K562 (cell line): ENCODE results near the gene OPTN. TPM values are rescaled to one million over a fixed set of nuclear protein-coding genes. Genes with fewer than 3 reads are reported as not detected.

ENCODE experiments used
- CBFA2T3 ChIP-seq: fragments of 450-650 bp; IDR thresholded peaks from 2 replicates; pipeline ENCODE4 v1.6.1; 2017
- CREM ChIP-seq: IDR thresholded peaks from 2 replicates; pipeline ENCODE4 v1.6.1; 2014; ENCODE audit warnings: antibody characterized with exemption, low read depth
- E2F3 ChIP-seq: fragments of 250-450 bp; sonication (Bioruptor Pico); IDR thresholded peaks from 2 replicates; pipeline ENCODE4 v1.4.0; 2020; ENCODE audit warnings: mild to moderate bottlenecking
- EGR1 ChIP-seq: fragments of 450-650 bp; conservative IDR thresholded peaks from 2 replicates; pipeline ENCODE4 v1.6.1; 2017; ENCODE audit warnings: mild to moderate bottlenecking
- FOSL1 ChIP-seq: fragments of 200-800 bp; sonication (Bioruptor generic); conservative IDR thresholded peaks from 2 replicates; pipeline ENCODE4 v1.6.1; 2016; ENCODE audit warnings: missing genetic modification characterization, missing compliant biosample characterization
- HNRNPK ChIP-seq: fragments of 200-400 bp; formaldehyde crosslinking; IDR thresholded peaks from one replicate; pipeline ENCODE4 v1.6.1; 2018; ENCODE audit warnings: mild to moderate bottlenecking, low read depth, low read length; ENCODE audit not compliant: poor library complexity, severe bottlenecking
- HOXB6 ChIP-seq: fragments of 250-450 bp; sonication (Bioruptor Pico); IDR thresholded peaks from 2 replicates; pipeline ENCODE4 v1.5.1; 2022; ENCODE audit warnings: mild to moderate bottlenecking, borderline replicate concordance
- KDM5B ChIP-seq: fragments of 200-600 bp; sonication (generic); IDR thresholded peaks from 2 replicates; pipeline ENCODE4 v1.6.1; 2012; ENCODE audit warnings: low read depth, mild to moderate bottlenecking, moderate library complexity, low read length, control low read depth, inconsistent platforms; ENCODE audit not compliant: insufficient replicate concordance
- MAFK ChIP-seq: IDR thresholded peaks from 2 replicates; pipeline ENCODE4 v1.6.1; 2011; ENCODE audit warnings: low read length, improper control_type of control experiment
- MAZ ChIP-seq, 2 experiments: fragments of 450-650 bp in 1 of 2; sonication (generic) in 1 of 2; formaldehyde crosslinking; IDR thresholded peaks in 1 of 2; conservative IDR thresholded peaks in 1 of 2; 2 replicates each; pipeline versions ENCODE4 v1.4.0 to v1.5.0; 2020; ENCODE audit warnings: mild to moderate bottlenecking in 1 of 2, missing genetic modification reagents in 1 of 2
- MYNN ChIP-seq, 2 experiments: sonication (generic); formaldehyde crosslinking in 1 of 2; IDR thresholded peaks; 2 replicates each; pipeline versions ENCODE4 v1.5.0 to v1.6.1; 2016 to 2020; ENCODE audit warnings: antibody characterized with exemption in 1 of 2, missing genetic modification reagents in 1 of 2
- NFIC ChIP-seq: fragments of 450-650 bp; IDR thresholded peaks from 2 replicates; pipeline ENCODE4 v1.6.1; 2017; ENCODE audit warnings: mild to moderate bottlenecking, inconsistent platforms
- NRF1 ChIP-seq, 2 experiments: fragments of 450-650 bp; IDR thresholded peaks in 1 of 2; conservative IDR thresholded peaks in 1 of 2; 2 replicates each; pipeline ENCODE4 v1.6.1; 2014; ENCODE audit warnings: mild to moderate bottlenecking in 2 of 2
- PHB ChIP-seq: fragments of 250-450 bp; sonication (Bioruptor Pico); IDR thresholded peaks from 2 replicates; pipeline ENCODE4 v1.5.0; 2021
- PHF21A ChIP-seq: fragments of 450-650 bp; IDR thresholded peaks from 2 replicates; pipeline ENCODE4 v1.6.1; 2017; ENCODE audit warnings: low read depth, borderline replicate concordance
- RNF2 ChIP-seq: sonication (generic); IDR thresholded peaks from 2 replicates; pipeline ENCODE4 v1.6.1; 2016
- SMARCB1 ChIP-seq: IDR thresholded peaks from 2 replicates; pipeline ENCODE4 v1.6.1; 2011; ENCODE audit warnings: improper control_type of control experiment, low read depth; ENCODE audit not compliant: insufficient read length
- SMARCC2 ChIP-seq: fragments of 450-650 bp; IDR thresholded peaks from 2 replicates; pipeline ENCODE4 v1.6.1; 2017; ENCODE audit warnings: antibody characterized with exemption, moderate library complexity, mild to moderate bottlenecking, low read depth
- SNIP1 ChIP-seq: fragments of 450-650 bp; IDR thresholded peaks from 2 replicates; pipeline ENCODE4 v1.7.1; 2017; ENCODE audit warnings: low read depth, mild to moderate bottlenecking
- SREBF1 ChIP-seq: fragments of 150-350 bp; IDR thresholded peaks from 2 replicates; pipeline ENCODE4 v1.6.1; 2014; ENCODE audit warnings: antibody characterized with exemption, low read depth, low read length, borderline replicate concordance
- SRSF7 ChIP-seq: fragments of 200-400 bp; formaldehyde crosslinking; optimal IDR thresholded peaks from 2 replicates; pipeline ENCODE3; 2017; ENCODE audit warnings: mild to moderate bottlenecking, low read depth, low read length
- STAG1 ChIP-seq: sonication (generic); formaldehyde crosslinking; IDR thresholded peaks from 2 replicates; pipeline ENCODE4 v1.5.0; 2020; ENCODE audit warnings: missing genetic modification reagents, borderline replicate concordance
- TAF9B ChIP-seq: fragments of 450-650 bp; IDR thresholded peaks from 2 replicates; pipeline ENCODE4 v1.6.1; 2018; ENCODE audit warnings: mild to moderate bottlenecking; ENCODE audit not compliant: partially characterized antibody
- TCF3 ChIP-seq: sonication (generic); formaldehyde crosslinking; IDR thresholded peaks from 2 replicates; pipeline ENCODE4 v1.4.0; 2020; ENCODE audit warnings: mild to moderate bottlenecking, missing genetic modification reagents
- TRIM28 ChIP-seq: fragments of 450-650 bp; IDR thresholded peaks from 2 replicates; pipeline ENCODE4 v1.6.1; 2017
- ZFP36 ChIP-seq: fragments of 150-350 bp; IDR thresholded peaks from 2 replicates; pipeline ENCODE4 v1.6.1; 2018; ENCODE audit warnings: low read length, low read depth; ENCODE audit not compliant: partially characterized antibody
- ZNF12 ChIP-seq: sonication (generic); formaldehyde crosslinking; IDR thresholded peaks from 2 replicates; pipeline ENCODE4 v1.4.0; 2020; ENCODE audit warnings: mild to moderate bottlenecking, missing genetic modification reagents
- ZNF134 ChIP-seq: fragments of 250-450 bp; sonication (Bioruptor Pico); conservative IDR thresholded peaks from 2 replicates; pipeline ENCODE4 v1.4.0; 2020
- ZNF212 ChIP-seq: fragments of 450-650 bp; formaldehyde crosslinking; IDR thresholded peaks from 2 replicates; pipeline ENCODE4 v1.4.0; 2020; ENCODE audit warnings: mild to moderate bottlenecking
- ZNF507 ChIP-seq: conservative IDR thresholded peaks from 2 replicates; pipeline ENCODE4 v1.6.1; 2017; ENCODE audit warnings: missing genetic modification characterization, missing compliant biosample characterization
- polyA plus RNA-seq, 8 experiments: library from polyadenylated mRNA; depleted of rRNA in 4 of 8; stranded (reverse) in 5 of 8; unstranded in 3 of 8; fragments of >200 nt; fragmentation: Nextera tagmentation in 2 of 8; fragmentation: Illumina TruSeq in 1 of 8; extraction: Ambion mirVana in 2 of 8; extraction: Trizol in 1 of 8; gene quantifications; 2 replicates each; pipeline versions ENCODE4 v1.2.1 to v1.2.3, GENCODE V29; 2011 to 2014; ENCODE audit warnings: inconsistent platforms in 1 of 8, missing spikeins in 1 of 8
- total RNA-seq, 7 experiments: library from RNA; depleted of rRNA in 6 of 7; stranded (reverse); fragments of >200 nt in 6 of 7; fragmentation: Illumina TruSeq in 2 of 7; extraction: Trizol in 2 of 7; gene quantifications; 2 replicates each; pipeline versions ENCODE4 v1.2.1 to v1.2.3, GENCODE V29; 2011 to 2021; ENCODE audit warnings: low replicate concordance in 1 of 7
- TF ChIP-seq, protein P1 (sequence below): IDR thresholded peaks from 2 replicates; pipeline ENCODE4 v1.6.1; 2012; ENCODE audit warnings: low read depth, low read length, improper control_type of control experiment, borderline replicate concordance
- TF ChIP-seq, protein P2 (sequence below), 2 experiments: fragments of 450-650 bp in 1 of 2; sonication (generic) in 1 of 2; formaldehyde crosslinking in 1 of 2; IDR thresholded peaks in 1 of 2; conservative IDR thresholded peaks in 1 of 2; 2 replicates each; pipeline versions ENCODE4 v1.6.1 to v1.8.1; 2016 to 2023; ENCODE audit warnings: mild to moderate bottlenecking in 2 of 2, moderate library complexity in 2 of 2, inconsistent platforms in 1 of 2, missing genetic modification reagents in 1 of 2

The OPTN gene
- total and polyA plus RNA-seq, 9 of the 15 experiments (the other 6 are each of a cell fraction or from before 2014, with no cell fraction given), result 2.2 to 6.8 (median 5.0) TPM

DNA sequence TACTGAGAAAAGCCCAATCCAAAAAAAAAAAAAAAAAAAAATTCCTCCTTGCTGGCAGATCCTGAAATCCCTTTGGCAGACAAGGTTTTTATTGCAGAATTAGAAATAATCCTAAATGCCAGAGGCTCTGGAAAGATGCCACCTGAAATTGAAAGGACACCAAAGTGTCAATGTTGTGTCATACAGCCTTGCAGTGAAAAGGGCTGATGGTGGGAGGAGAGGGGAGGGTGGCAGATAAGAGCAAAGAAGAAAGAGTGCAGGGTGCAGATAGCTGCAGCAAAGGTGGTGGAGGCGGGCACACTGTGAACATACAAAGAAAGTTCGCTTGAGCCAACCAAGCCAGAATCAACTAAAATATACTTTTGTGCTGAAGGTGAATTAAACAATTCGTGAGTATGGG is 8.2 kb upstream of the OPTN start (continued):
- TF ChIP-seq ZNF212 (CRISPR knock-in tag) (no peak), CBFA2T3 (peak; percentile 92), NRF1 (conservative IDR thresholded peaks at IDR 0.05 in 1 of 2, IDR thresholded peaks at IDR 0.05 in 1 of 2) (no peak), E2F3 (CRISPR knock-in tag) (no peak), TRIM28 (no peak), MYNN (IDR thresholded peaks at IDR 0.05) (0 out of 2 replicates have a peak, but pooled peaks have one; percentile 64), MYNN (CRISPR knock-in tag; IDR thresholded peaks at IDR 0.05) (no peak), PHF21A (no peak), CREM (peak; percentile 27; the same call in 1 of the 2 replicates), ZNF12 (CRISPR knock-in tag) (no peak), MAZ (CRISPR knock-in tag; conservative IDR thresholded peaks at IDR 0.05 in 1 of 2, IDR thresholded peaks at IDR 0.05 in 1 of 2) (no peak), ZFP36 (no peak), FOSL1 (tag) (no peak), MAFK (no peak), KDM5B (no peak), PHB (no peak), TAF9B (no peak), HOXB6 (no peak), HNRNPK (no peak), EGR1 (peak; percentile 79), ZNF134 (no peak), SMARCC2 (peak; percentile 64; the same call in 1 of the 2 replicates), ZNF507 (tag) (no peak), SNIP1 (no peak), TCF3 (CRISPR knock-in tag) (peak; percentile 87), SMARCB1 (no peak), SRSF7 (no peak), SREBF1 (no peak), STAG1 (no peak), RNF2 (no peak), NFIC (peak; percentile 67)
- TF ChIP-seq, protein P1, sequence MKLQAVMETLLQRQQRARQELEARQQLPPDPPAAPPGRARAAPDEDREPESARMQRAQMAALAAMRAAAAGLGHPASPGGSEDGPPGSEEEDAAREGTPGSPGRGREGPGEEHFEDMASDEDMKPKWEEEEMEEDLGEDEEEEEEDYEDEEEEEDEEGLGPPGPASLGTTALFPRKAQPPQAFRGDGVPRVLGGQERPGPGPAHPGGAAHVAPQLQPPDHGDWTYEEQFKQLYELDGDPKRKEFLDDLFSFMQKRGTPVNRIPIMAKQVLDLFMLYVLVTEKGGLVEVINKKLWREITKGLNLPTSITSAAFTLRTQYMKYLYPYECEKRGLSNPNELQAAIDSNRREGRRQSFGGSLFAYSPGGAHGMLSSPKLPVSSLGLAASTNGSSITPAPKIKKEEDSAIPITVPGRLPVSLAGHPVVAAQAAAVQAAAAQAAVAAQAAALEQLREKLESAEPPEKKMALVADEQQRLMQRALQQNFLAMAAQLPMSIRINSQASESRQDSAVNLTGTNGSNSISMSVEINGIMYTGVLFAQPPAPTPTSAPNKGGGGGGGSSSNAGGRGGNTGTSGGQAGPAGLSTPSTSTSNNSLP, result no peak
- TF ChIP-seq, protein P2, sequence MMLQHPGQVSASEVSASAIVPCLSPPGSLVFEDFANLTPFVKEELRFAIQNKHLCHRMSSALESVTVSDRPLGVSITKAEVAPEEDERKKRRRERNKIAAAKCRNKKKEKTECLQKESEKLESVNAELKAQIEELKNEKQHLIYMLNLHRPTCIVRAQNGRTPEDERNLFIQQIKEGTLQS (IDR thresholded peaks at IDR 0.05), result no peak
- TF ChIP-seq, protein P2 (CRISPR knock-in tag; conservative IDR thresholded peaks at IDR 0.05), result no peak
